Smooth muscle cell (in vitro differentiated cells): ENCODE results near the gene CACNA1D. TPM values are rescaled to one million over a fixed set of nuclear protein-coding genes. Genes with fewer than 3 reads are reported as not detected.

Source experiments
- DNase-seq: peaks from one replicate; lab custom pipeline; 2025; ENCODE audit not compliant: unreplicated experiment; lab: John Stamatoyannopoulos, UW
- H2AFZ ChIP-seq: fragments of 200-600 bp; sonication (generic); 2 replicates; pipeline ENCODE4 v1.6.0; 2016; ENCODE audit warnings: antibody characterized with exemption, low read depth, mild to moderate bottlenecking
- H3F3A ChIP-seq: fragments of 200-600 bp; sonication (generic); 2 replicates; pipeline ENCODE4 v1.6.0; 2017; ENCODE audit warnings: antibody characterized with exemption, low read depth
- H3K27ac ChIP-seq: fragments of 200-600 bp; sonication (generic); 2 replicates; pipeline ENCODE4 v1.5.1; 2016; ENCODE audit warnings: low read depth, mild to moderate bottlenecking
- H3K27me3 ChIP-seq: fragments of 200-600 bp; sonication (generic); 2 replicates; pipeline ENCODE4 v1.6.1; 2016; ENCODE audit warnings: low read depth, mild to moderate bottlenecking
- H3K36me3 ChIP-seq: fragments of 200-600 bp; sonication (generic); 2 replicates; pipeline ENCODE4 v1.5.1; 2016; ENCODE audit warnings: low read depth
- H3K4me1 ChIP-seq: fragments of 200-600 bp; sonication (generic); 2 replicates; pipeline ENCODE4 v1.5.1; 2016; ENCODE audit warnings: low read depth
- H3K4me2 ChIP-seq: fragments of 200-600 bp; sonication (generic); 2 replicates; pipeline ENCODE4 v1.6.0; 2016; ENCODE audit warnings: mild to moderate bottlenecking
- H3K4me3 ChIP-seq: fragments of 200-600 bp; sonication (generic); 2 replicates; pipeline ENCODE4 v1.5.1; 2016; ENCODE audit warnings: mild to moderate bottlenecking
- H3K79me2 ChIP-seq: fragments of 200-600 bp; sonication (generic); 2 replicates; pipeline ENCODE4 v1.6.0; 2016; ENCODE audit warnings: low read depth, mild to moderate bottlenecking
- H3K9ac ChIP-seq: fragments of 200-600 bp; sonication (generic); 2 replicates; pipeline ENCODE4 v1.6.0; 2016; ENCODE audit warnings: low read depth
- H3K9me3 ChIP-seq: fragments of 200-600 bp; sonication (generic); replicated peaks from 2 replicates; pipeline ENCODE4 v1.5.1; 2016; ENCODE audit warnings: low read depth
- H4K20me1 ChIP-seq: fragments of 200-600 bp; sonication (generic); 2 replicates; pipeline ENCODE4 v1.6.0; 2016; ENCODE audit warnings: low read depth
- WGBS: methylation state at CpG from one replicate; pipeline ENCODE4 v1.1.7; 2016; ENCODE audit warnings: low lambda C conversion rate; 5-methylcytosine and 5-hydroxymethylcytosine counted together
- polyA plus RNA-seq: library from polyadenylated mRNA; unstranded; fragments of >200 nt; fragmentation: Nextera tagmentation; extraction: Ambion mirVana; gene quantifications from 2 replicates; pipeline ENCODE4 v1.2.1, GENCODE V29; 2016
- total RNA-seq: library from RNA; depleted of rRNA; stranded (reverse); fragments of >200 nt; gene quantifications from 2 replicates; pipeline ENCODE4 v1.2.3, GENCODE V29; 2014
- TF ChIP-seq, protein P1 (sequence below): fragments of 200-600 bp; sonication (generic); IDR thresholded peaks from 2 replicates; pipeline ENCODE4 v1.5.1; 2017; ENCODE audit warnings: borderline replicate concordance, mild to moderate bottlenecking, antibody characterized with exemption; ENCODE audit not compliant: insufficient read depth, poor library complexity, severe bottlenecking

Gene CACNA1D
- total and polyA plus RNA-seq, 2 experiments from 2014 or later: 0.63 to 1.4 TPM

DNA sequence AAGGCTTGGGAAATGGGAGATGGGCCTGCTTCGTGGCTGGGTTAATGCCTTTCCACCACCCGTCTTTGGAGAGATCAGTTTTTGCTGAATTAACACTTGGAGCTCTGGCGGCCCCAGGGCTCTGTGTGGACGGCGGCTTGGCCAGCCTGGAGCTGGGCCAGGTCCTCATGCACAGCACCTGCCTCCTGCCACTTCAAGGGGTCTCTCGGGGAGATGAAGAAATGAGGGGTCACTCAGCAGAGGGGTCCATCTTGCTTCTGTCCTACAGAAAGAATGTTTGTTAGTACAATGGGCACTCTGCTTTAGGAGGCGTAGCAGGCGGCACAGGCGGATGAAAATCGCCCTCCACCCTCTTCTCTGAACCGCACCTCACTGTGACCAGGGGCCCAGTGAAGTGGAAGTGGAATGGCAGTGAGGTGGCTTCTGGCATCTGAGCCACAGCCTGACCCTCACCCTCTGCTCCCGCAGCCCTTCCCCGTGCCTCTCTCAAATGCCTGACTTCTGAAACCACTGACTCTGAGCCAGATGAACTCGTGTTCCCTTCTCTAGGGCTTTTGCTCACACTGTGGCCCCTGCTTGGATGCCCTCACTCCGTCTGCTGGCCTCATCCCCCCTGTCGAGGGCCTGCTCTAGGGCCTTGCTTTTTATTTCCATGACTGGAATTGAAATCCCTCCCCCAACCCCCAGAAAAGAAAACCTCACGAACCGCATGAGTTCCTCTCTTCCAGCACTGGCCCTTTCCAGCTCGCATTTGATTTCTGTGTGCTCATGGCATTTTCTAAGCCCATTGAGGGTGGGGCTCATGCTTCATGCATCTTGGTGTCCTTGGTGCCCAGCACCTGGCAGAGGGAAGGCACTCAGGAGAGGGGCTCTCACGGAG lies 309.6 kb downstream of the CACNA1D start:
- Histone ChIP-seq H3K4me3 (no peak overlapping the region), H4K20me1 (no peaks in the 10 kb centered on the region), H3K4me2 (peak overlapping the region; percentile 44), H3K9ac (peak overlapping the region; percentile 29), H3K79me2 (no peaks in the 10 kb centered on the region), H3K36me3 (no peaks in the 10 kb centered on the region), H3F3A (no peaks in the 10 kb centered on the region), H2AFZ (peak overlapping the region; percentile 6), H3K4me1 (peaks cover 5% of the 10 kb centered on the region), H3K9me3 (no peaks in the 10 kb centered on the region), H3K27me3 (no peaks in the 10 kb centered on the region), H3K27ac (peak overlapping the region; percentile 48)
- no peak for DNase-seq
- TF ChIP-seq, protein P1, sequence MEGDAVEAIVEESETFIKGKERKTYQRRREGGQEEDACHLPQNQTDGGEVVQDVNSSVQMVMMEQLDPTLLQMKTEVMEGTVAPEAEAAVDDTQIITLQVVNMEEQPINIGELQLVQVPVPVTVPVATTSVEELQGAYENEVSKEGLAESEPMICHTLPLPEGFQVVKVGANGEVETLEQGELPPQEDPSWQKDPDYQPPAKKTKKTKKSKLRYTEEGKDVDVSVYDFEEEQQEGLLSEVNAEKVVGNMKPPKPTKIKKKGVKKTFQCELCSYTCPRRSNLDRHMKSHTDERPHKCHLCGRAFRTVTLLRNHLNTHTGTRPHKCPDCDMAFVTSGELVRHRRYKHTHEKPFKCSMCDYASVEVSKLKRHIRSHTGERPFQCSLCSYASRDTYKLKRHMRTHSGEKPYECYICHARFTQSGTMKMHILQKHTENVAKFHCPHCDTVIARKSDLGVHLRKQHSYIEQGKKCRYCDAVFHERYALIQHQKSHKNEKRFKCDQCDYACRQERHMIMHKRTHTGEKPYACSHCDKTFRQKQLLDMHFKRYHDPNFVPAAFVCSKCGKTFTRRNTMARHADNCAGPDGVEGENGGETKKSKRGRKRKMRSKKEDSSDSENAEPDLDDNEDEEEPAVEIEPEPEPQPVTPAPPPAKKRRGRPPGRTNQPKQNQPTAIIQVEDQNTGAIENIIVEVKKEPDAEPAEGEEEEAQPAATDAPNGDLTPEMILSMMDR: no peak
- WGBS: 85% methylated on average over 20 of the region's 20 CpGs

DNA sequence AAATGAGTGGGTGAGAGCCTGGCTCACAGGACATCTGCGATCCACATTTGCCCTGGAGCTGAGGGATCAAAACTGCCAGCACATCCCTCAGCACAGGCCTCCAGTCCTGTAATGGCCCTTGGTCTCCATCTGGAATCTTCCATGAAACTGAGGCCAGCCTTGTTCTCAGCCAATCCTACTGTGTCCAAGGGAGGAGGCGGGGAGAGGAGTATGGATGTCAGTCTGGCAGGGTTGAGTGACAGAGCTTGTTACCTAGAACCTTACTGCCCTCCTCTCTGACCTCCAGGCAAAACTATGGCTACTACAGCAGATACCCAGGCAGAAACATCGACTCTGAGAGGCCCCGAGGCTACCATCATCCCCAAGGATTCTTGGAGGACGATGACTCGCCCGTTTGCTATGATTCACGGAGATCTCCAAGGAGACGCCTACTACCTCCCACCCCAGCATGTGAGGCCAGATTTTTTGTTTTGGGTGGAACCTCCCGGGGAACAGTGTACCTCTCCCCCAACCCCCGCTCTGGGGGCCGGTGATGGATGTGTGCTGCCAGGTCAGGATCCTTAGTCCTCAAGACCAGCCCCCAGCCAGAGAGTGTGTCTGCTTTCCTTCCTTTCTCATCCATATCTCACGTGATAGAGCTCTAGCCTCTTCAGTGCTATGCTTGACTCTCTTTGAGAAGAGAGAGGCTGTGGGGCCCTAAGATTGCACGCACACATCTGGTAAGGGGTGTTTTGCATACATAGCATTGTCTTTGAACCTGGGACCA lies 310.5 kb downstream of the CACNA1D start:
- H3K4me1 ChIP-seq: peaks cover 5% of the 10 kb centered on the region
- H3K4me3 ChIP-seq: no peak overlapping the region
- no peaks in the 10 kb centered on the region for H3K9me3 ChIP-seq
- peak overlapping the region; percentile 6 for H2AFZ ChIP-seq
- no peaks in the 10 kb centered on the region for H3F3A ChIP-seq
- H3K9ac ChIP-seq: peak overlapping the region; percentile 29
- H3K79me2 ChIP-seq: no peaks in the 10 kb centered on the region
- 30% methylated on average over 14 of the region's 14 CpGs for WGBS
- peak overlapping the region; percentile 44 for H3K4me2 ChIP-seq
- H3K27ac ChIP-seq: peak overlapping the region; percentile 48
- H3K27me3 ChIP-seq: no peaks in the 10 kb centered on the region
- TF ChIP-seq, protein P1: no peak
- H4K20me1 ChIP-seq: no peaks in the 10 kb centered on the region
- DNase-seq: no peak
- no peaks in the 10 kb centered on the region for H3K36me3 ChIP-seq

DNA sequence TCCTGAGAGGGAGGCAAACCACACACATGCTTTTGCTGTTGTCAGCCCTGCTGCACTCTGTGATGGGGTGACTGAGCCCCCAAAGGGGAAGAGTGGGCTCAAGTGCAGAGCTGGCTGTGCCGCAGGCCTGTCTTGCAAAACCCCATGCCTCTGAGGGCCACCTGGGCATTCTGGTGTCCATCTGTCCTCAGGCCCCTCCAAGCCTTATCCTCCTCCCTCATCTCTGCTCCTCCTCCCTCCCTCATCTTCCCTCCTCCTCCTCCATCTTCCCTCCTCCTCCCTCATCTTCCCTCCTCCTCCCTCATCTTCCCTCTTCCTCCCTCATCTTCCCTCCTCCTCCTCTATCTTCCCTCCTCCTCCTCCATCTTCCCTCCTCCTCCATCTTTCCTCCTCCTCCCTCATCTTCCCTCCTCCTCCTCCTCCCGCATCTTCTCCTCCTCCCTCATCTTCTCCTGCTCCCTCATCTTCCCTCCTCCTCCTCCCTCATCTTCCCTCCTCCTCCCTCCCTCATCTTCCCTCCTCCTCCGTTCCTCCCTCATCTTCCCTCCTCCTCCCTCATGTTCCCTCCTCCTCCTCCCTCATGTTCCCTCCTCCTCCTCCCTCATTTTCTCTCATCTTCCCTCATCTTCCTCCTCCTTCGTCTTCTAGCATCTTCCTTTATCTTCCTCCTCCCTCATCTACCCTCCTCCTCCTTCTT lies 311.2 kb downstream of the CACNA1D start:
- Histone ChIP-seq H3K4me3 (no peak overlapping the region), H3K4me2 (peak overlapping the region; percentile 44), H3K9ac (peak overlapping the region; percentile 10), H2AFZ (peak overlapping the region; percentile 6), H3K4me1 (peaks cover 5% of the 10 kb centered on the region), H3K9me3 (no peaks in the 10 kb centered on the region), H3K36me3 (no peaks in the 10 kb centered on the region), H3F3A (no peaks in the 10 kb centered on the region), H4K20me1 (no peaks in the 10 kb centered on the region), H3K27me3 (no peaks in the 10 kb centered on the region), H3K79me2 (no peaks in the 10 kb centered on the region), H3K27ac (peak overlapping the region; percentile 57)
- TF ChIP-seq, protein P1: no peak
- WGBS: no CpG with 5 or more reads among the region's 4 CpGs
- no peak for DNase-seq
